Testis (tissue), 2 donors: ENCODE results near the gene KCNH4.

Source experiments
- POLR2A ChIP-seq: fragments of 450-650 bp; IDR thresholded peaks from one replicate; pipeline ENCODE4 v1.6.1; 2017; ENCODE audit warnings: antibody characterized with exemption, mild to moderate bottlenecking, moderate library complexity
- TF ChIP-seq, protein P1 (sequence below), 3 experiments: fragments of 450-650 bp in 2 of 3; fragments of 200-600 bp in 1 of 3; sonication (generic) in 1 of 3; IDR thresholded peaks; one replicate each; pipeline ENCODE4 v1.5.1; 2016 to 2019; ENCODE audit warnings: antibody characterized with exemption in 3 of 3, mild to moderate bottlenecking in 2 of 3, moderate library complexity in 1 of 3

DNA sequence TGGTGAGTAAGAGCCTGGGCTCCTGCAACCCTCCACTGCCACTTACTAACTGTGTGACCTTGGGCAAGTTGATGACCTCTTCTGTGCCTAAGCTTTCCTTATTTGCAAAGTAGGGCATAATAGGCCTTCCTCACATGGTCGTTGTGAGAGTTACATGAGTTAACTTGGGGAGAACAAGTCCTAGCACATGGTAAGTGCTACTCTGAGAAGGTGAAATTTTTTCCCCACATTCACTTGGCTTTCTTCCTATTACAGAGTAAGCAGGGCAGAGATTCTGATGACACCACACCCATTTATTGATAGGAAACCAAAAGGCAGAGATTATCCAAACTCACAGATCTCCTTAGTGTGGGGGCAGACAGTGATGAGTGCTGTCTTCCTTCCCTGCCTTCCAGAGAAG lies 1.6 kb downstream of the KCNH4 start:
- TF ChIP-seq, protein P1, sequence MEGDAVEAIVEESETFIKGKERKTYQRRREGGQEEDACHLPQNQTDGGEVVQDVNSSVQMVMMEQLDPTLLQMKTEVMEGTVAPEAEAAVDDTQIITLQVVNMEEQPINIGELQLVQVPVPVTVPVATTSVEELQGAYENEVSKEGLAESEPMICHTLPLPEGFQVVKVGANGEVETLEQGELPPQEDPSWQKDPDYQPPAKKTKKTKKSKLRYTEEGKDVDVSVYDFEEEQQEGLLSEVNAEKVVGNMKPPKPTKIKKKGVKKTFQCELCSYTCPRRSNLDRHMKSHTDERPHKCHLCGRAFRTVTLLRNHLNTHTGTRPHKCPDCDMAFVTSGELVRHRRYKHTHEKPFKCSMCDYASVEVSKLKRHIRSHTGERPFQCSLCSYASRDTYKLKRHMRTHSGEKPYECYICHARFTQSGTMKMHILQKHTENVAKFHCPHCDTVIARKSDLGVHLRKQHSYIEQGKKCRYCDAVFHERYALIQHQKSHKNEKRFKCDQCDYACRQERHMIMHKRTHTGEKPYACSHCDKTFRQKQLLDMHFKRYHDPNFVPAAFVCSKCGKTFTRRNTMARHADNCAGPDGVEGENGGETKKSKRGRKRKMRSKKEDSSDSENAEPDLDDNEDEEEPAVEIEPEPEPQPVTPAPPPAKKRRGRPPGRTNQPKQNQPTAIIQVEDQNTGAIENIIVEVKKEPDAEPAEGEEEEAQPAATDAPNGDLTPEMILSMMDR (IDR thresholded peaks at IDR 0.05), result no peak
- no peak for TF ChIP-seq POLR2A
